HFFc6 (cell line): ENCODE measurements around the gene SPCS2. TPM values are rescaled to one million over a fixed set of nuclear protein-coding genes. Genes with fewer than 3 reads are reported as not detected.

Experiments
- DNase-seq: peaks from one replicate; pipeline ENCODE4 v3.0.0-alpha.2; 2018
- H3K27ac Mint-ChIP-seq: 2 replicates; pipeline ENCODE4 v1.8.0; 2020; ENCODE audit warnings: mild to moderate bottlenecking, mixed read lengths
- H3K27me3 Mint-ChIP-seq: 2 replicates; pipeline ENCODE4 v1.8.0; 2021; ENCODE audit warnings: mild to moderate bottlenecking, moderate library complexity, mixed read lengths; ENCODE audit not compliant: insufficient read depth
- H3K36me3 Mint-ChIP-seq: 2 replicates; pipeline ENCODE4 v1.8.0; 2021; ENCODE audit warnings: low read depth, mixed read lengths
- H3K4me1 Mint-ChIP-seq: 2 replicates; pipeline ENCODE4 v1.8.0; 2020; ENCODE audit warnings: low read depth, mixed read lengths
- H3K4me3 Mint-ChIP-seq: 2 replicates; pipeline ENCODE4 v1.8.0; 2020; ENCODE audit warnings: mild to moderate bottlenecking, moderate library complexity, mixed read lengths
- H3K9me3 Mint-ChIP-seq: 2 replicates; pipeline ENCODE4 v1.8.0; 2020; ENCODE audit warnings: mild to moderate bottlenecking, mixed read lengths
- total RNA-seq, 6 experiments: library from RNA; stranded (reverse); fragmentation: NEBNext Ultra II Directional; extraction: Animal tissue kit (Norgen Biotek cat#: 25700); gene quantifications; 2 replicates in 1 of 6; 3 replicates in 5 of 6; pipeline ENCODE4 v1.2.3, GENCODE V29; 2021
- TF ChIP-seq, protein P1 (sequence below): fragments of 200-600 bp; sonication (generic); IDR thresholded peaks from 2 replicates; pipeline ENCODE4 v1.5.0; 2021; ENCODE audit warnings: antibody characterized with exemption, mild to moderate bottlenecking

SPCS2 gene
- total RNA-seq, 6 experiments from 2014 or later = 152 to 190 (median 168) TPM

DNA sequence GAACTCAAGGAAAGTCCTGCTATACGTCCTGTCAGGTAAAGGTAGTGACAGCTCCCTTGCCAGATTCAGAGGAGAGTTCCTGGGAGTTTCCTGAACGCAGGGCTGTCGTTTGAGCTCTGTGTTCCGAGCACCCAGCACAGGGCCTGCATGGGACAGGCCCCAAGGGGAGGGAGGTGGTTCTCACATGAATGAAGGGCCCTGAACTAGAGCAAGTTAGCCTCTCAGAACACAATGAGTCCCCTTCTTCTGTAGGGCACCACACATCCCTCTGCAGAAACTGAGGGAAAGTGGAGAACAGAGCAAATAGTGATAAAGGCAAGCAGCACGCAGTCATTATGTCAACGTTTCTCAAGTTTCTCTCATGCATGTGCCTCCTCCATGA is 75.0 kb downstream of the SPCS2 start:
- Mint-ChIP-seq H3K27ac (no peak overlapping the region), H3K4me1 (peaks cover 9% of the 10 kb centered on the region; the same call in 1 of the 2 replicates), H3K27me3 (peaks cover 2% of the 10 kb centered on the region), H3K36me3 (peaks cover under 1% of the 10 kb centered on the region; the same call in 1 of the 2 replicates), H3K9me3 (no peaks in the 10 kb centered on the region), H3K4me3 (no peak overlapping the region)
- DNase-seq = no peak
- TF ChIP-seq, protein P1, sequence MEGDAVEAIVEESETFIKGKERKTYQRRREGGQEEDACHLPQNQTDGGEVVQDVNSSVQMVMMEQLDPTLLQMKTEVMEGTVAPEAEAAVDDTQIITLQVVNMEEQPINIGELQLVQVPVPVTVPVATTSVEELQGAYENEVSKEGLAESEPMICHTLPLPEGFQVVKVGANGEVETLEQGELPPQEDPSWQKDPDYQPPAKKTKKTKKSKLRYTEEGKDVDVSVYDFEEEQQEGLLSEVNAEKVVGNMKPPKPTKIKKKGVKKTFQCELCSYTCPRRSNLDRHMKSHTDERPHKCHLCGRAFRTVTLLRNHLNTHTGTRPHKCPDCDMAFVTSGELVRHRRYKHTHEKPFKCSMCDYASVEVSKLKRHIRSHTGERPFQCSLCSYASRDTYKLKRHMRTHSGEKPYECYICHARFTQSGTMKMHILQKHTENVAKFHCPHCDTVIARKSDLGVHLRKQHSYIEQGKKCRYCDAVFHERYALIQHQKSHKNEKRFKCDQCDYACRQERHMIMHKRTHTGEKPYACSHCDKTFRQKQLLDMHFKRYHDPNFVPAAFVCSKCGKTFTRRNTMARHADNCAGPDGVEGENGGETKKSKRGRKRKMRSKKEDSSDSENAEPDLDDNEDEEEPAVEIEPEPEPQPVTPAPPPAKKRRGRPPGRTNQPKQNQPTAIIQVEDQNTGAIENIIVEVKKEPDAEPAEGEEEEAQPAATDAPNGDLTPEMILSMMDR = no peak

DNA sequence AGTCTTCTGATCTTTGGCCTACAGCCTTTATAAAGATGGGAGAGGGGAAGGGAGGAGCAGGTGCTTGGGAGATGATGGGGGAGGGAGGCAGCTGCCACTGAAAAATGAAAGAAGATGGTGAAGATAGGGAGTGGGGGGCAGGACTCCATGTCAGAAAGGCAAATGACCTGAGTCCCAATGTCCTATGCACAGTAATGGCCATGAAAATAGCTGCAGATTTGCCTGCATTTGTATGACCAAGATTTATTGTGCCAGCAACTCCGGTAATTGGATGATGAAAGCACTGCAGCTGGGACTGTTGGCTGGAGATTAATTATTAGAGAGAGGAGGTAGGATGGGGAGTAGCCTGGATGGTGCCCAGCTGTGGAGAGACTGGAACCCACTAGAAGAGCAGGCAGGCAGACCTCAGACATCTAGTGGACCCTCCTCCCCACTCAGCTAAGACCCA is 75.7 kb downstream of the SPCS2 start:
- H3K27me3 Mint-ChIP-seq = peaks cover 2% of the 10 kb centered on the region
- H3K9me3 Mint-ChIP-seq = no peaks in the 10 kb centered on the region
- no peaks in the 10 kb centered on the region for H3K36me3 Mint-ChIP-seq
- no peak overlapping the region for H3K27ac Mint-ChIP-seq
- peaks cover 9% of the 10 kb centered on the region; the same call in 1 of the 2 replicates for H3K4me1 Mint-ChIP-seq
- TF ChIP-seq, protein P1 = no peak
- no peak overlapping the region for H3K4me3 Mint-ChIP-seq
- DNase-seq = no peak

DNA sequence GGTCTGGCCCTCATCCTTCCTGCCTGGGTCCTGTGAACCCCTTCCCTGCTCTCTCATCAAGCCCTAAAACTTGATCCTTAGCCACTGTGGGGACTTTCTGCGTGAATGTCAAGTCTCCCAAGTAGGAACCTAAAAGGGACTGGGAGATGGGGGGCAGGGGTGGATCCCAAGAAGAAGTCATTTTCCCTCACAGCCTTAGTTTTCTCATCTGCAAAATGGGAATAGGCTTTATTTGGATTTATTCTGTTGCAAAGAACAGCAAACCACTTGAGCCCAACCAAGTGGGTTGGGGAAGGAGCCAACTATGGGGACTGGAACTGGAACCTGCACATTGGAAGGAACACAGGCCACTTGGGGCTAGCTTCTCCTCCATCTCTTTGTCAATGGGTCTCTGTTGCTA is 76.5 kb downstream of the SPCS2 start:
- Mint-ChIP-seq H3K4me1 (peaks cover 16% of the 10 kb centered on the region), H3K36me3 (no peaks in the 10 kb centered on the region), H3K27me3 (peaks cover 2% of the 10 kb centered on the region), H3K4me3 (no peak overlapping the region), H3K27ac (no peak overlapping the region), H3K9me3 (no peaks in the 10 kb centered on the region)
- TF ChIP-seq, protein P1 = no peak
- no peak for DNase-seq

DNA sequence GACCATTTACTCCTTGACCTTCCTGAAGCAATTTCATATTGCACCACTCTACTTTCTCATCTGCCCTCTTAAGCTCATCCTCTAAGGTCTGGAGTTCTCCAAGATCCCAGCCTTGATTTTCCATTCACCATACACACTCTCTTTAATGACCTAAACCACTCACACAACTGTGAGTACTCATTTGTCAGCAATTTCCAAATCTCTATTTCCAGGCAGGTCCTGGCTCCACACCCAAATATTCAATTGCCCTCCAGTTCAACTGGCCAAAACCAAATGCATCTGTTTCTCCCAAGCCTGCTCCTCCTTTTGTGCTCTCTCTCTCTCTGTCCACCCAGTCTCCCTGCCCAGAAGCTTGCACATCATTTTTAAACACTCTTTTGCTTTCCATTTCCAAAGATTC is 79.3 kb downstream of the SPCS2 start:
- Mint-ChIP-seq H3K36me3 (no peaks in the 10 kb centered on the region), H3K4me1 (peaks cover 24% of the 10 kb centered on the region), H3K27ac (no peak overlapping the region), H3K9me3 (no peaks in the 10 kb centered on the region), H3K4me3 (no peak overlapping the region), H3K27me3 (peaks cover 2% of the 10 kb centered on the region)
- DNase-seq = no peak
- TF ChIP-seq, protein P1 = no peak

Other genes with a start within 250 kb of the SPCS2 start
- not detected for gene CHRDL2, start 217.8 kb upstream of the SPCS2 start, total RNA-seq
- gene RNF169, start 200.4 kb upstream of the SPCS2 start, total RNA-seq = 10 to 100 TPM; 10.9 to 12.9 (median 12.2) TPM
- 1 to 10 TPM; 5.4 to 7.0 (median 6.0) TPM for gene XRRA1, start 175 bp upstream of the SPCS2 start, total RNA-seq
- gene NEU3, start 39.7 kb downstream of the SPCS2 start, total RNA-seq = 1 to 10 TPM; 7.6 to 8.9 (median 8.4) TPM
- gene OR2AT4, start 147.6 kb downstream of the SPCS2 start, total RNA-seq = not detected
- gene SLCO2B1, start 201.8 kb downstream of the SPCS2 start, total RNA-seq = not detected